Adipose tissue (tissue), 3 donors: ENCODE data around the gene EIF1B. TPM values are rescaled to one million over a fixed set of nuclear protein-coding genes. Genes with fewer than 3 reads are reported as not detected.
"Not testable (repeated sequence)": the region's sequence is repeated elsewhere in the genome, so short reads cannot be mapped to it uniquely, and the experiment has no call there.

ENCODE experiments used
- H3K27ac ChIP-seq: one replicate; pipeline ENCODE4 v1.5.1; 2013; ENCODE audit warnings: low read depth, low read length
- WGBS, 3 donors: extraction: QIAGEN DNeasy Blood & Tissue Kit; methylation state at CpG; one replicate each; pipeline ENCODE4 v1.1.7; 2013; 5-methylcytosine and 5-hydroxymethylcytosine counted together
- polyA plus RNA-seq, 3 donors: library from polyadenylated mRNA; stranded (reverse); fragments of 200-250 nt; gene quantifications; one replicate each; pipeline ENCODE4 v1.2.3, GENCODE V29; 2013
- donor health status: healthy with polysubstance abuse.
- donor health status: Bipolar disorder and iron deficiency.
- donor health status: healthy.

The EIF1B gene
- polyA plus RNA-seq: 100 to 1,000 TPM in 1 of 3 donors, 10 to 100 TPM in 2; 41.9 to 115 (median 91.3) TPM

GRCh38 chr3:40309418-40309924 lies at the start of gene EIF1B:
Gene EIF1B, plus strand, starts transcription at chr3:40309707. Its CDS starts 235 bp downstream, at chr3:40309942.
- H3K27ac ChIP-seq: peak within 1 kb of the TSS; percentile 79
- WGBS, 3 donors: 0 to 1% (median 0%) methylated on average over 45 to 50 of the region's 50 CpGs

DNA sequence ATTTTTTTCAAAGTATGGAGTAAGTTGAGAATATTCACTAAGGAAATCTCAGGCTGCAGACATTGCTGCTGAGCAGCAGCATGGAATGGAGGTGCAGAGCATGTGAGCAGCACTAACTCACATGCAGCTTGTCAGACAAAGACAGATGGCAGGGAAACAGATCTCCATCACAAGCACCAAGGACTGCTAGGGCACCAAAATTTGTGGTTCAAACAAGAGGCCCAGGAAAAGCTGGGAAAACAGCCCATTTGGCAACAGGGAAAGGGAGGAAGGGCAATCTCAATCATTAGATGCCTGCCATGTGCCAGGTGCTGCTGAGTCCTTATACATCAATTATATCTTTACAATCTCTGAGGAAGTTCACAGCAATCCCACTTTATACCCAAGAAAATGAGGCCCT lies 47.2 kb upstream of the EIF1B start:
- no peak overlapping the region for H3K27ac ChIP-seq

- WGBS, 3 donors: 66 to 82% (median 80%) methylated on average over 1 of the region's 1 CpG
- no peak overlapping the region for H3K27ac ChIP-seq
Measured at GRCh38 chr3:40264451-40264850, 45.1 kb upstream of the EIF1B start.

DNA sequence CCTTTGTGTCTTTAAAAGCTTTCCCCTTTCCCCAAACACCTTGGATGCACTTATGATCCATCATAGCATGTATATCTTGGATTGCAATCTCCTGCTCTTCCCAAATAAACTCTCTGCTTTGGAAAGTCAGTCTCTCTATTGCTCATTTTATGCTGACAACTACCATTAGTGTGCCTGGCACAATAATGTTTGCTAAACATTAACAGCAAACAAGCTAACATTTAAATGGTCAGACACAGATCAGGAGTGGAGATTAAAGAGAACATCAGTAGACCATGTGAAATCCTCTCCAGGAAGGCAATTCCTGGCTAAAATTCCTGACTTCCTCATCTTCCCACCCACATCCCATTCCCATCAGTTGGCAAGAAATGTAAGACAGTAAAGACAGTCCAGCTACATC lies 44.3 kb upstream of the EIF1B start:
- H3K27ac ChIP-seq: no peak overlapping the region

GRCh38 chr3:40267937-40268724 lies 41.4 kb upstream of the EIF1B start:
- 34 to 65% (median 48%) methylated on average over 4 of the region's 4 CpGs for WGBS, 3 donors
- H3K27ac ChIP-seq: no peak overlapping the region

- 82 to 94% (median 91%) methylated on average over 2 of the region's 2 CpGs for WGBS, 3 donors
- no peak overlapping the region for H3K27ac ChIP-seq
Measured at GRCh38 chr3:40268802-40269524, 40.5 kb upstream of the EIF1B start.

- 0% methylated on average over 1 of the region's 1 CpG for WGBS, 3 donors
- no peak overlapping the region for H3K27ac ChIP-seq
Measured at GRCh38 chr3:40278791-40279190, 30.7 kb upstream of the EIF1B start.

DNA sequence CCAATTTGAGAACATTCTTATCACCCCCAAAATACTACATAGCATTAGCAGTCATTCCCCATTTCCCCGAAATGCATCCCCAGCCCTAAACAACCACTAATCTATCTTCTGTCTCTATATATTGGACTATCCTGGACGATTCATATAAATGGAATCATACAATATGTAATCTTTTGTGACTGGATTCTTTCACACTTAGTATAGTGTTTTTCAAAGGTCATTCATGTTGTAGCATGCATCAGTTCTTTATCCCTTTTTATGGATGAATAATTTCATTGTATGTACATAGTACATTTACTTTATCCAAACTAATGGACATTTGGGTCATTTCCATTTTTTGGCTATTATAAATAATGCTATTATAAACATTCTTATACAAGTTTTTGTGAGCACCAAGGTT lies 27.5 kb upstream of the EIF1B start:
- WGBS, 3 donors: 73 to 78% (median 73%) methylated on average over 2 of the region's 2 CpGs
- no peak overlapping the region for H3K27ac ChIP-seq

- WGBS, 3 donors: 97 to 98% (median 98%) methylated on average over 5 of the region's 5 CpGs
- not testable (repeated sequence) for H3K27ac ChIP-seq
Measured at GRCh38 chr3:40283057-40283456, 26.4 kb upstream of the EIF1B start.

DNA sequence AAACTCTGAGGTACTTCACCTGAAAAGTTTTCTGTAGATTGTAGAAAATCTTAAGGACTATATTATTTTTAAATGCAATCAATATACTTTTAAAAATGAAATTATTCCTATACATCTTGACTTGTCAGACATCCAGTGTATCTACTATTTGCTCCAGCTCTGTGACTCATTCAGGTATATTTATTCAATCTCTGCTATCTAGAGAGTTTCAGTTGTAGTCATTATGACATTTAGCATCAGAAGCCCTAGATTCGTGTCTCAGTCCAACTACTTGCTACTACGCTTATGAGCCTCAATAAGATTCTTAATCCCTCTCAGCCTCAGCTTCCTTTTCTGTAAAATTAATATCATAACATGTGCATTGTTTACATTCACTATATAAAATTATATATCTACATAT lies 22.3 kb upstream of the EIF1B start:
- H3K27ac ChIP-seq: no peak overlapping the region
- WGBS, 3 donors: 86 to 94% (median 91%) methylated on average over 2 of the region's 2 CpGs

GRCh38 chr3:40290396-40290795 lies 19.1 kb upstream of the EIF1B start:
- WGBS, 3 donors: 90 to 98% (median 96%) methylated on average over 6 of the region's 6 CpGs
- H3K27ac ChIP-seq: no peak overlapping the region

GRCh38 chr3:40291471-40291870 lies 18.0 kb upstream of the EIF1B start:
- whole genome bisulfite sequencing, 3 donors: 92 to 97% (median 95%) methylated on average over 4 of the region's 4 CpGs
- H3K27ac ChIP-seq: no peak overlapping the region

- no peak overlapping the region for H3K27ac ChIP-seq
- WGBS, 3 donors: 69 to 84% (median 79%) methylated on average over 4 of the region's 4 CpGs
Measured at GRCh38 chr3:40292637-40293349, 16.7 kb upstream of the EIF1B start.

DNA sequence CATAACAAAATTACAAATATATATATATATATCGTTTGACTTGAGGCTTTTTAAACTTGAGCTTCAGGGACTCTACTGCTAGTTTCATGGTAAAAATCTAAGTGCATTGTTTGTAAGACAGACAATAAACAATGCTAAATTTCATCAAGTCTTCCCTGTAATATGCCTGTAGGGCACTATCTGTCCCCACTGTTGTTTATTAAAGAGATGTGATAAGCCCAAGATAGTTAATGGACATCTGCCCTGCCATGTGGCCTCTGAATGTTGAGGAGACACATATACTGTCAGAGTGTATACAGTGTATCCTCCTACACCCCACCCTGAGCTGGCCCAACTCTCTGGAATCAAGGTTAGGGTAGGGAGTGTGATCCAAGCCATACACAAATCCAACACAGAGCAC lies 15.1 kb upstream of the EIF1B start:
- WGBS, 3 donors: 97 to 100% (median 100%) methylated on average over 1 of the region's 1 CpG
- H3K27ac ChIP-seq: no peak overlapping the region

DNA sequence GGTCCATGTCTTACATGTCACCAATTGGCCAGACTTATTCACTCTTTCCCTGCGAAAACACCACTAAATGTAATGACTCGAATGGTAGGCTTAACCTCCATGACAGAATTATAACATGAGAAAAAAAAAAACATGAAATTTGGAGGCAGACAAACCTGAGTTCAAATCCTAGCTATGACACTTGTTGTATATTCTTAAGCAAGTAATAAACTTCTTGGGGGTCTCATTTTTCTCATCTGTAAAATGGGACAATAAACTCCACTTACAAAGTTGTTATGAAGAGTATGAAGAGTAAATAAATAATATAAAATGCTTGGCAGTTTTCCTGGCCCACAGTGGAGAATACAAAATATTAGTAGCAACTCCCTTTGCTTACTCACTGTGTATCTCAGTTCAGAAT lies 11.4 kb upstream of the EIF1B start:
- no peak overlapping the region for H3K27ac ChIP-seq
- WGBS, 3 donors: 94 to 98% (median 96%) methylated on average over 2 of the region's 2 CpGs

- H3K27ac ChIP-seq: no peak overlapping the region
- 68 to 85% (median 70%) methylated on average over 5 of the region's 5 CpGs for WGBS, 3 donors
Measured at GRCh38 chr3:40299130-40299720, 10.3 kb upstream of the EIF1B start.

GRCh38 chr3:40299721-40300335 lies 9.7 kb upstream of the EIF1B start:
- WGBS, 3 donors: 52 to 80% (median 52%) methylated on average over 3 of the region's 3 CpGs
- no peak overlapping the region for H3K27ac ChIP-seq

DNA sequence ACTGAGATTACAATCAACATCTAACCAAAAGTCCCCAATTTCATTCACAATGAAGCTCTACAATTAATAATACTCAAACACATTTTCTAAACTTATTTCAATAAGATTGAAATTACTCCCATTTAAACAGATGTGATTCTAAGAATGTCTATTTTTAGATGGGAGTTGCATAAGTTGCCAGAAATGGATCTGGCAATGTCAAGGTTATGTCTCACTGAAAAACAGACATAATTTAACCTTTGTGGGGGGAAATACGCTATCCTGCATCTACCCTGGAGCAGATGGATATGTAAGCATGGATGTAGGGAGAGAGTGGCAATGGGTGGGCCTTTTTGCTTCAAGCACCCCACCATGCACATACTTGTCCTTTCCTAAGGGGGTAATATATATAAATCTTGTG lies 6.7 kb upstream of the EIF1B start:
- 37 to 69% (median 66%) methylated on average over 1 of the region's 1 CpG for WGBS, 3 donors
- H3K27ac ChIP-seq: no peak overlapping the region
